Activated CD8-positive, alpha-beta memory T cell treated with anti-CD3 and anti-CD28 coated beads, Interleukin-2, amount 10 ng/mL, durations not matched to agents 7 days and 5 days (primary cell): Measurements from ENCODE around the gene GRAMD1B. TPM values are rescaled to one million over a fixed set of nuclear protein-coding genes. Genes with fewer than 3 reads are reported as not detected.

ENCODE experiments used
- ATAC-seq: fragments of 150-1000 bp; cut with Tn5 transposase; one replicate; pipeline ENCODE4 v1.10.0; 2021; ENCODE audit warnings: moderate library complexity
- CTCF ChIA-PET: fragments of 350-600 bp; sonication (Branson Sonifier 250); formaldehyde crosslinking; loops from one replicate; lab custom pipeline; 2021; ENCODE audit warnings: antibody characterized with exemption; lab: Charles Lee
- DNase-seq: peaks from one replicate; pipeline ENCODE4 v3.0.0-alpha.2; 2020
- H3K27ac Mint-ChIP-seq: one replicate; pipeline ENCODE4 v1.8.0; 2021; ENCODE audit warnings: mild to moderate bottlenecking, mixed read lengths
- H3K27me3 Mint-ChIP-seq: one replicate; pipeline ENCODE4 v1.8.0; 2021; ENCODE audit warnings: mixed read lengths
- H3K36me3 Mint-ChIP-seq: one replicate; pipeline ENCODE4 v1.8.0; 2021; ENCODE audit warnings: mild to moderate bottlenecking, mixed read lengths
- H3K4me1 Mint-ChIP-seq: one replicate; pipeline ENCODE4 v1.8.0; 2021; ENCODE audit warnings: mixed read lengths
- H3K4me3 Mint-ChIP-seq: one replicate; pipeline ENCODE4 v1.8.0; 2021; ENCODE audit warnings: mild to moderate bottlenecking, moderate library complexity, mixed read lengths
- H3K9me3 Mint-ChIP-seq: one replicate; pipeline ENCODE4 v1.8.0; 2022; ENCODE audit warnings: low read depth, mixed read lengths
- total RNA-seq, 2 experiments: library from RNA; stranded (reverse); gene quantifications; one replicate each; pipeline ENCODE4 v1.2.3, GENCODE V29; 2021

GRAMD1B gene
- total RNA-seq, 2 experiments from 2014 or later = 75.6 to 89.9 TPM

DNA sequence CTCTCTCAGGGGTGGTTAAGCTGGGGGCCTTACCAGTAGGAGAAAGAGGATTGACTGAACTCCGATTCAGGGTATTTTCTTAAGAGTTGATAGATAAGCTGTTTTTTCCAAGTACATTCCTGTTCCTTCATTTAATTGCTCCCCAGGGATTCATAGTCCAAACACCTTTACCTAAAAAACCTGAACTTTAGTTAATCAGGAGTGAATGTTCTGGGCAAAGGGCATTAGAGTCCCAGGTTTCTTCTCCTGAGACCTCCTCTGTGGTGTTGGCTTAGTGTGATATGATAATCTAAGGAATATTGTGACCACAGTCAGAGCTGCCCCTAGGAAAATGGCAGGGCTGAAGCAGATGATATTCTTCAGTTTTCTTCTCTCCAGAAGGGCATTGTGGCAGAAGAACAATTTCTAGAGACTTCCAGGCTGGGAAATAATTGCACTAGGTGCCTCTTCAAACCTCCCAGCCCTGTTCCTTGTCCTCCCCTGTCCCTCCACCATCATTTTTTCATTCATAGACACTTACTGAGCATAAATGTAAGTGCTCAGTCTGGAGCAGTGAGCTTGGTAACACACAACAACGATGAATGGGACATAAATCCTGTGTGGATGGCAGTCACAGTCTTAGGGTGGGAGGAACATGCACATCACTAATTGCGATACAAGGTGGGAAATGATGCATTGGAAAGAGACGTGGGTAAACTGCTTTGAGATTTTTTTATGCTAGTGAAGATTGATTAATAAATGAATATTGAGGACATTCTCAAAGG lies 11.5 kb upstream of the GRAMD1B start:
- H3K27ac Mint-ChIP-seq = no peak overlapping the region
- peaks cover 15% of the 10 kb centered on the region for H3K4me1 Mint-ChIP-seq
- no peak overlapping the region for H3K4me3 Mint-ChIP-seq
- DNase-seq (no peak), ATAC-seq (no peak)
- H3K36me3 Mint-ChIP-seq = peaks cover 7% of the 10 kb centered on the region
- H3K9me3 Mint-ChIP-seq = no peaks in the 10 kb centered on the region
- CTCF ChIA-PET = interaction anchor here (1.2 to 1.4 kb wide), 3 partner anchors 11 to 60 kb away, joined by 3 to 6 read pairs (median 4); partner anchors contain the start of gene GRAMD1B
- peaks cover 5% of the 10 kb centered on the region for H3K27me3 Mint-ChIP-seq

DNA sequence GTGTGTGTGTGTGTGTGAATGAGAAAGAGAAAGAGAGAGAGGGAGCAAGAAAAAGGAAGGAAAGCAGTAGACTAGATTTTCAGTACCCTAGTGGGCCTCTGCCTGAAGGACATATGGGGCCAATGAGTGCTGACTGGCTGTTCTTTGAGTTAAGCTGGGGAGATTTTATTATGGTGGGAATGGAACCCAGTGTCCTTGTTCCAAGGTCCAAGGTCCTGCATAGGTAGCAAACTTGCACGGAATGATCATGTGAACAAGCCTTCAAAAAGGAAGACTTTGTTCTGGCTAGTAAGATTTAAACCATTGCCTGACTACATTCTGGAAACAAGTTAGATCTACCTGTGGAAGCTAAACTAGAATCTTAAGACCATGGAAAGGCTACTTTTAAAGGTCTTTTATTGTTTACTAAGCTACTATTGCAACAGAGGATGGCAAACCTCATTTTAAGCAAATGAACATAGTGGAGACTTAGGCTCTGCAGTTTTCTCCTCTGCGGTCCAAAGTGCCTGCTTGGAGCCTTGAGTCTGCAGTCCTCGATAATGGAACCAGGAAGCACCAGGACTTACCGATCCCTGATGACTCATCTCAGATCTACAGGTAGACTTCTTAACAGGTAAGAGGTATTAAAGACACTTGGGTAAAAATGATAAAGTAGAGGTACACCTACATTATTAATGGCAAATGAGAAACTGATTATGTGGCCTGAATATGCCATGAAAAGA lies 10.2 kb upstream of the GRAMD1B start:
- peaks cover 11% of the 10 kb centered on the region for H3K27me3 Mint-ChIP-seq
- ATAC-seq (no peak), DNase-seq (no peak)
- H3K36me3 Mint-ChIP-seq = peaks cover 9% of the 10 kb centered on the region
- H3K9me3 Mint-ChIP-seq = no peaks in the 10 kb centered on the region
- no peak overlapping the region for H3K27ac Mint-ChIP-seq
- CTCF ChIA-PET = interaction anchor here (0.6 to 1.2 kb wide), 4 partner anchors 8 to 49 kb away, joined by 3 to 5 read pairs (median 4); no protein-coding TSS in a partner anchor
- no peak overlapping the region for H3K4me3 Mint-ChIP-seq
- H3K4me1 Mint-ChIP-seq = peaks cover 15% of the 10 kb centered on the region

- H3K4me1 Mint-ChIP-seq = peaks cover 21% of the 10 kb centered on the region
- H3K36me3 Mint-ChIP-seq = peaks cover 6% of the 10 kb centered on the region
- CTCF ChIA-PET = interaction anchor here (1.4 kb wide), 1 partner anchor 57 kb away, joined by 4 read pairs; no protein-coding TSS in a partner anchor
- no peak for ATAC-seq
- H3K4me3 Mint-ChIP-seq = no peak overlapping the region
- H3K27me3 Mint-ChIP-seq = peaks cover 11% of the 10 kb centered on the region
- H3K27ac Mint-ChIP-seq = no peak overlapping the region
- no peaks in the 10 kb centered on the region for H3K9me3 Mint-ChIP-seq
- DNase-seq = no peak
These were observed 8.5 kb upstream of the GRAMD1B start for GRCh38 chr11:123421589-123421988.

- DNase-seq = no peak
- H3K27ac Mint-ChIP-seq = no peak overlapping the region
- H3K27me3 Mint-ChIP-seq = peaks cover 11% of the 10 kb centered on the region
- peaks cover 28% of the 10 kb centered on the region for H3K4me1 Mint-ChIP-seq
- peaks cover 12% of the 10 kb centered on the region for H3K36me3 Mint-ChIP-seq
- H3K9me3 Mint-ChIP-seq = no peaks in the 10 kb centered on the region
- CTCF ChIA-PET = interaction anchor here (2.1 to 11.1 kb wide), 2 partner anchors 19 to 53 kb away, joined by 7 to 101 read pairs; no protein-coding TSS in a partner anchor
- ATAC-seq = no peak
- H3K4me3 Mint-ChIP-seq = no peak overlapping the region
These were observed 4.7 kb upstream of the GRAMD1B start for GRCh38 chr11:123425367-123425766.

- no peak overlapping the region for H3K27ac Mint-ChIP-seq
- ATAC-seq = no peak
- CTCF ChIA-PET = interaction anchor here (0.8 to 11.1 kb wide), 4 partner anchors 20 to 52 kb away, joined by 3 to 101 read pairs (median 6); no protein-coding TSS in a partner anchor
- no peak overlapping the region for H3K4me3 Mint-ChIP-seq
- H3K27me3 Mint-ChIP-seq = peaks cover 11% of the 10 kb centered on the region
- H3K4me1 Mint-ChIP-seq = peaks cover 26% of the 10 kb centered on the region
- peaks cover 15% of the 10 kb centered on the region for H3K36me3 Mint-ChIP-seq
- DNase-seq = no peak
- H3K9me3 Mint-ChIP-seq = no peaks in the 10 kb centered on the region
These were observed 3.3 kb upstream of the GRAMD1B start for GRCh38 chr11:123426789-123427188.

GRCh38 chr11:123427405-123427804 lies 2.7 kb upstream of the GRAMD1B start:
- CTCF ChIA-PET = interaction anchor here (0.6 to 11.1 kb wide), 6 partner anchors 8 to 164 kb away, joined by 3 to 101 read pairs (median 4); no protein-coding TSS in a partner anchor
- DNase-seq (no peak), ATAC-seq (no peak)
- peaks cover 11% of the 10 kb centered on the region for H3K27me3 Mint-ChIP-seq
- peaks cover 27% of the 10 kb centered on the region for H3K4me1 Mint-ChIP-seq
- H3K4me3 Mint-ChIP-seq = no peak overlapping the region
- H3K27ac Mint-ChIP-seq = no peak overlapping the region
- H3K36me3 Mint-ChIP-seq = peaks cover 18% of the 10 kb centered on the region
- H3K9me3 Mint-ChIP-seq = no peaks in the 10 kb centered on the region

GRCh38 chr11:123428116-123428715 lies 1.9 kb upstream of the GRAMD1B start:
- ATAC-seq = no peak
- Mint-ChIP-seq H3K36me3 (peaks cover 22% of the 10 kb centered on the region), H3K9me3 (no peaks in the 10 kb centered on the region), H3K4me3 (no peak overlapping the region), H3K27ac (no peak overlapping the region), H3K4me1 (peaks cover 33% of the 10 kb centered on the region), H3K27me3 (peaks cover 9% of the 10 kb centered on the region)
- DNase-seq = no peak
- CTCF ChIA-PET = interaction anchor here (1.2 to 11.1 kb wide), 7 partner anchors 8 to 125 kb away, joined by 3 to 101 read pairs (median 5); no protein-coding TSS in a partner anchor

DNA sequence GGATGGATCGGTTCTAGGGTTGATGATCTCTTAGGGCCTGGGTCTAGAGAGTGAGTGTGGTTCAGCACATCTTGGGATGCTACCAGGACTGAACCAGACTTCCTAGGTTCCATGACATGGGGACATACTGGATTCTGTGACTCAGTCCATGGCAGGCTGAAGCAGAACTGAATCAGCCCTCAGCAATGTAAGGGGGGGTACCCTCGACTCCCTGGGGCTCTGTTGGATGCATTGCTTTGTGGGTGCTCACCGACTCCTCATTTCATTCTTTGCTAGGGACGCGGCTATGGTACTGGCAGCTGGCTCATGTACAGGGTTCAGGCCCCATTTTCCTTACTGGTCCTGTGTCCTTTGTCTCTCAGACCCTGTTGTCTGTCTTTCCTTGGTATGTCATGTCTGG lies 733 bp upstream of the GRAMD1B start:
- ATAC-seq (no peak), DNase-seq (no peak)
- Mint-ChIP-seq H3K27ac (peak overlapping the region; percentile 93), H3K4me3 (peak overlapping the region; percentile 89), H3K27me3 (peaks cover 3% of the 10 kb centered on the region), H3K36me3 (peaks cover 28% of the 10 kb centered on the region), H3K9me3 (no peaks in the 10 kb centered on the region), H3K4me1 (peaks cover 42% of the 10 kb centered on the region)
- CTCF ChIA-PET = interaction anchor here (0.7 to 11.1 kb wide), 9 partner anchors 8 to 49 kb away, joined by 3 to 101 read pairs (median 4); no protein-coding TSS in a partner anchor

DNA sequence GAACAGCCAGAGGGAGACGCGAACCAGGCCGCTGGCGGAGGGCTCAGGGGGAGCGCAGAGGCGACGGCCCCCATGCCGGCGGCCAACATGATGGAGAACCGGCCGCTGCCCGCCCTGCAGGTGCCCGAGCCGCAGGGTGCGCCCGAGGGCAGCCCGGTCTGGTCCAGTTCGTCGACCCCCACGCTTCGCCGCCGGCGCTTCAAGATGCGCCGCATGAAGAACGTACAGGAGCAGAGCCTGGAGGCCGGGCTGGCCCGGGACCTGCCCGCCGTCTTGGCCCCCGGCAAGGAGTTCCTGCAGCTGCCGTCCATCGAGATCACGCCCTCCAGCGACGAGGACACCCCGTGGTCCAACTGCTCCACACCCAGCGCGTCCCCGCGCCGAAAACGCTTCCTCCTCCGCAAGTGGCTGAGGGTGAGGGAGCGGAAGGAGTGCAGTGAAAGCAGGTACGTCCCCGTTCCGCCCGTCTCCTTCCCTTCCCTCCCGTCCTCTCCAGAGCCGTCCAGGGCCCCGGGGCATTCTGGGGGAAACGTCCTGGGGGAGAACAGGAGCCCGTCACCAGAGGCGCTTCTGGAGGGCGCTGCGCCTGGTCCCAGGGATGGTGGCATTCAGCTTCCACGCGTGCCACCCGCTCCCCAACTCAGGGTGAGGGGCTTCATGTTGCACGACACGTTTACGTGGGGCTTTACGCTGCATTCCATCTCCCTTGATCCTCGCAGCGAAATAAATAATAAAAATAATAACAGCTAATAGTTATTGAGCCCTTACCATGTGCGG lies 840 bp downstream of the GRAMD1B start:
- peak; percentile 78 for ATAC-seq
- DNase-seq = peak; percentile 91
- peak overlapping the region; percentile 89 for H3K4me3 Mint-ChIP-seq
- H3K4me1 Mint-ChIP-seq = peaks cover 54% of the 10 kb centered on the region
- CTCF ChIA-PET = interaction anchor here (0.5 to 11.1 kb wide), 10 partner anchors 20 to 1333 kb away, joined by 3 to 101 read pairs (median 4); no protein-coding TSS in a partner anchor
- H3K9me3 Mint-ChIP-seq = no peaks in the 10 kb centered on the region
- H3K27ac Mint-ChIP-seq = peak overlapping the region; percentile 93
- H3K36me3 Mint-ChIP-seq = peaks cover 39% of the 10 kb centered on the region
- no peaks in the 10 kb centered on the region for H3K27me3 Mint-ChIP-seq

DNA sequence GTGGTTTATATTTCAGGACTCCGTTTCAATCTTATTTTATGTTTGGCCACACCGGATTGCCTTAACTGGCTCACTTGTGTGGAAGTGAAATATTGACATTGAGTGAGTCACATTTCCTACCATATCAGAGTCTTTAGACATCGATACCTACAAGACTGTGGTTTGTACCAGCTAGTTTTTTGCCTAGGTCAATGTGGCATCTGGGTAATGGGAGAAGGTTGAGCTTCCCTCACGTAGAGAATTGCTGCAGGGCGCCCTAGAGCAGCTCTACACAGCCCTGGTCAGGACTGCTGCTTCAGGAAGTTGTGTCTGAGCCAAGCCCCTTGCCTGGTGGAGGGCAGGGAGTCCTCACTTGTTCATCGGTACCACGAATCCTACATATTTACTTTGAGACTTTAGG lies 1.6 kb downstream of the GRAMD1B start:
- Mint-ChIP-seq H3K36me3 (peaks cover 46% of the 10 kb centered on the region), H3K4me3 (peak overlapping the region; percentile 89), H3K27me3 (no peaks in the 10 kb centered on the region), H3K9me3 (peaks cover 2% of the 10 kb centered on the region), H3K27ac (peak overlapping the region; percentile 88), H3K4me1 (peaks cover 58% of the 10 kb centered on the region)
- CTCF ChIA-PET = interaction anchor here (0.5 to 11.1 kb wide), 12 partner anchors 11 to 1332 kb away, joined by 3 to 101 read pairs (median 4); no protein-coding TSS in a partner anchor
- ATAC-seq (peak; percentile 17), DNase-seq (peak; percentile 58)

DNA sequence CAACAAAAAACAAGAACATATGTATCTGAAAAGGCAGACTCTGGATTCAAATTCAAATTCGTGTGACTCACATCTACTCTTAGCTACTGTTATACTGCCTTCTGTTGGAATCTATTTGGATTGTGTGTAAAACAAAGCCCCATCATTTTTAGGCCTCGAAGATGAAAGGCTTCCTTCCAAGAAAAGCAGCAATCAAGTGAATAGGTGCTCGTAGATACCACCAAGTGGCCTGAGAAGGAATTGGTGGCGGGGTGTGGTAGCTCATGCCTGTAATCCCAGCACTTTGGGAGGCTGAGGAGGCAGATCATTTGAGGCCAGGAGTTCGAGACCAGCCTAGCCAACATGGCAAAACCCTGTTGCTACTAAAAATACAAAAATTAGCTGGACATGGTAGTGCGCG lies 4.2 kb downstream of the GRAMD1B start:
- Mint-ChIP-seq H3K4me3 (peak overlapping the region; percentile 30), H3K36me3 (peaks cover 52% of the 10 kb centered on the region), H3K27me3 (no peaks in the 10 kb centered on the region), H3K27ac (peak overlapping the region; percentile 55), H3K4me1 (peaks cover 80% of the 10 kb centered on the region), H3K9me3 (peaks cover 2% of the 10 kb centered on the region)
- CTCF ChIA-PET = interaction anchor here (0.6 to 11.1 kb wide), 21 partner anchors 8 to 222 kb away, joined by 3 to 101 read pairs (median 4); no protein-coding TSS in a partner anchor
- ATAC-seq (no peak), DNase-seq (peak; percentile 65)

- Mint-ChIP-seq H3K27me3 (no peaks in the 10 kb centered on the region), H3K27ac (peak overlapping the region; percentile 55), H3K9me3 (peaks cover 2% of the 10 kb centered on the region), H3K4me3 (no peak overlapping the region), H3K4me1 (peaks cover 81% of the 10 kb centered on the region), H3K36me3 (peaks cover 53% of the 10 kb centered on the region)
- CTCF ChIA-PET = interaction anchor here (0.8 to 11.1 kb wide), 21 partner anchors 7 to 77 kb away, joined by 3 to 101 read pairs (median 4); no protein-coding TSS in a partner anchor
- ATAC-seq = no peak
- no peak for DNase-seq
These were observed 4.8 kb downstream of the GRAMD1B start for GRCh38 chr11:123434911-123435310.
